NCI-H226 (cell line): Measurements from ENCODE around the gene CRELD2.

Source experiments
- DNase-seq: peaks from one replicate; pipeline ENCODE4 v3.0.0-alpha.2; 2015

Gene CRELD2

GRCh38 chr22:49948116-49948957 lies 29.9 kb downstream of the CRELD2 start:
- DNase-seq: peak; percentile 1

GRCh38 chr22:49948958-49949913 lies 30.8 kb downstream of the CRELD2 start:
- peak; percentile 61 for DNase-seq

GRCh38 chr22:49949914-49950292 lies 31.5 kb downstream of the CRELD2 start:
- DNase-seq: no peak

- DNase-seq: no peak
These were observed 32.1 kb downstream of the CRELD2 start for GRCh38 chr22:49950396-49950994.

GRCh38 chr22:49951000-49951677 lies 32.7 kb downstream of the CRELD2 start:
- DNase-seq: no peak

- no peak for DNase-seq
These were observed 33.2 kb downstream of the CRELD2 start for GRCh38 chr22:49951678-49951985.

- peak; percentile 79 for DNase-seq
These were observed 33.8 kb downstream of the CRELD2 start for GRCh38 chr22:49951986-49952896.

GRCh38 chr22:49953027-49953679 lies 34.7 kb downstream of the CRELD2 start:
- DNase-seq: no peak

GRCh38 chr22:49953680-49954344 lies 35.4 kb downstream of the CRELD2 start:
- no peak for DNase-seq

GRCh38 chr22:49954354-49954753 lies 35.9 kb downstream of the CRELD2 start:
- DNase-seq: no peak

GRCh38 chr22:49954991-49955580 lies 36.7 kb downstream of the CRELD2 start:
- DNase-seq: no peak

GRCh38 chr22:49955581-49956417 lies 37.4 kb downstream of the CRELD2 start:
- no peak for DNase-seq

GRCh38 chr22:49956418-49956770 lies 38.0 kb downstream of the CRELD2 start:
- DNase-seq: no peak

GRCh38 chr22:49956914-49957825 lies 38.7 kb downstream of the CRELD2 start:
- no peak for DNase-seq

GRCh38 chr22:49957826-49958365 lies 39.5 kb downstream of the CRELD2 start:
- DNase-seq: no peak

- DNase-seq: no peak
These were observed 40.0 kb downstream of the CRELD2 start for GRCh38 chr22:49958366-49958921.

- no peak for DNase-seq
These were observed 40.7 kb downstream of the CRELD2 start for GRCh38 chr22:49958931-49959781.
